Measurements from ENCODE around the gene PFAS.

The PFAS gene

GRCh38 chr17:8254881-8255280 lies 5.8 kb downstream of the PFAS start:
- H3K27ac ChIP-seq (replicated peaks): no peak overlapping the region
- TF ChIP-seq SPI1 (IDR thresholded peaks at IDR 0.05; ENCODE audit: borderline replicate concordance, low read depth) (no peak), GABPA (IDR thresholded peaks at IDR 0.05; ENCODE audit: low read depth) (no peak), POLR2AphosphoS5 (IDR thresholded peaks at IDR 0.05; ENCODE audit: low read depth) (no peak)
- TF ChIP-seq, protein P1, sequence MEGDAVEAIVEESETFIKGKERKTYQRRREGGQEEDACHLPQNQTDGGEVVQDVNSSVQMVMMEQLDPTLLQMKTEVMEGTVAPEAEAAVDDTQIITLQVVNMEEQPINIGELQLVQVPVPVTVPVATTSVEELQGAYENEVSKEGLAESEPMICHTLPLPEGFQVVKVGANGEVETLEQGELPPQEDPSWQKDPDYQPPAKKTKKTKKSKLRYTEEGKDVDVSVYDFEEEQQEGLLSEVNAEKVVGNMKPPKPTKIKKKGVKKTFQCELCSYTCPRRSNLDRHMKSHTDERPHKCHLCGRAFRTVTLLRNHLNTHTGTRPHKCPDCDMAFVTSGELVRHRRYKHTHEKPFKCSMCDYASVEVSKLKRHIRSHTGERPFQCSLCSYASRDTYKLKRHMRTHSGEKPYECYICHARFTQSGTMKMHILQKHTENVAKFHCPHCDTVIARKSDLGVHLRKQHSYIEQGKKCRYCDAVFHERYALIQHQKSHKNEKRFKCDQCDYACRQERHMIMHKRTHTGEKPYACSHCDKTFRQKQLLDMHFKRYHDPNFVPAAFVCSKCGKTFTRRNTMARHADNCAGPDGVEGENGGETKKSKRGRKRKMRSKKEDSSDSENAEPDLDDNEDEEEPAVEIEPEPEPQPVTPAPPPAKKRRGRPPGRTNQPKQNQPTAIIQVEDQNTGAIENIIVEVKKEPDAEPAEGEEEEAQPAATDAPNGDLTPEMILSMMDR (IDR thresholded peaks at IDR 0.05; ENCODE audit: insufficient read depth, low read length): no peak
- TF ChIP-seq, protein P2, sequence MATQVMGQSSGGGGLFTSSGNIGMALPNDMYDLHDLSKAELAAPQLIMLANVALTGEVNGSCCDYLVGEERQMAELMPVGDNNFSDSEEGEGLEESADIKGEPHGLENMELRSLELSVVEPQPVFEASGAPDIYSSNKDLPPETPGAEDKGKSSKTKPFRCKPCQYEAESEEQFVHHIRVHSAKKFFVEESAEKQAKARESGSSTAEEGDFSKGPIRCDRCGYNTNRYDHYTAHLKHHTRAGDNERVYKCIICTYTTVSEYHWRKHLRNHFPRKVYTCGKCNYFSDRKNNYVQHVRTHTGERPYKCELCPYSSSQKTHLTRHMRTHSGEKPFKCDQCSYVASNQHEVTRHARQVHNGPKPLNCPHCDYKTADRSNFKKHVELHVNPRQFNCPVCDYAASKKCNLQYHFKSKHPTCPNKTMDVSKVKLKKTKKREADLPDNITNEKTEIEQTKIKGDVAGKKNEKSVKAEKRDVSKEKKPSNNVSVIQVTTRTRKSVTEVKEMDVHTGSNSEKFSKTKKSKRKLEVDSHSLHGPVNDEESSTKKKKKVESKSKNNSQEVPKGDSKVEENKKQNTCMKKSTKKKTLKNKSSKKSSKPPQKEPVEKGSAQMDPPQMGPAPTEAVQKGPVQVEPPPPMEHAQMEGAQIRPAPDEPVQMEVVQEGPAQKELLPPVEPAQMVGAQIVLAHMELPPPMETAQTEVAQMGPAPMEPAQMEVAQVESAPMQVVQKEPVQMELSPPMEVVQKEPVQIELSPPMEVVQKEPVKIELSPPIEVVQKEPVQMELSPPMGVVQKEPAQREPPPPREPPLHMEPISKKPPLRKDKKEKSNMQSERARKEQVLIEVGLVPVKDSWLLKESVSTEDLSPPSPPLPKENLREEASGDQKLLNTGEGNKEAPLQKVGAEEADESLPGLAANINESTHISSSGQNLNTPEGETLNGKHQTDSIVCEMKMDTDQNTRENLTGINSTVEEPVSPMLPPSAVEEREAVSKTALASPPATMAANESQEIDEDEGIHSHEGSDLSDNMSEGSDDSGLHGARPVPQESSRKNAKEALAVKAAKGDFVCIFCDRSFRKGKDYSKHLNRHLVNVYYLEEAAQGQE (IDR thresholded peaks at IDR 0.05; ENCODE audit: insufficient replicate concordance, low read depth): no peak
- H3K4me3 ChIP-seq (replicated peaks; ENCODE audit: insufficient read depth, low read length): no peak overlapping the region
- H3K27me3 ChIP-seq (ENCODE audit: insufficient read depth, poor library complexity, severe bottlenecking): no peaks in the 10 kb centered on the region
- no peak for DNase-seq (ENCODE audit: low read depth in 1 of 2, low spot score in 1 of 2)

DNA sequence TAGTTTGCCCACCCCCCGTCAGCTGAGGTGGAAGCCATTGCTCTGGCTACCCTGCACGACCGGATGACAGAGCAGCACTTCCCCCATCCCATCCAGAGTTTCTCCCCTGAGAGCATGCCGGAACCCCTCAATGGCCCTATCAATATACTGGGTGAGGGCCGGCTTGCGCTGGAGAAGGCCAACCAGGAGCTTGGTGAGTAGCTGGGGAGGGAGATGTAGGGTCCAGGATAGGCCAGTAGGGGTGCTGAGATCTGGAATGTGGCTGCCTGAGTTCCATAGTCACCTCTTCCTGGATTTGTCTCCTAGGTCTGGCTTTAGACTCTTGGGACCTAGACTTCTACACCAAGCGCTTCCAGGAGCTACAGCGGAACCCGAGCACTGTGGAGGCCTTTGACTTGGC lies 6.4 kb downstream of the PFAS start:
- DNase-seq (ENCODE audit: low read depth in 1 of 2, low spot score in 1 of 2): no peak
- TF ChIP-seq, protein P2 (IDR thresholded peaks at IDR 0.05; ENCODE audit: insufficient replicate concordance, low read depth): no peak
- TF ChIP-seq POLR2AphosphoS5 (IDR thresholded peaks at IDR 0.05; ENCODE audit: low read depth): no peak
- TF ChIP-seq, protein P1 (IDR thresholded peaks at IDR 0.05; ENCODE audit: insufficient read depth, low read length): no peak
- no peak for TF ChIP-seq GABPA (IDR thresholded peaks at IDR 0.05; ENCODE audit: low read depth)
- no peak for TF ChIP-seq SPI1 (IDR thresholded peaks at IDR 0.05; ENCODE audit: borderline replicate concordance, low read depth)
- Histone ChIP-seq H3K4me3 (replicated peaks; ENCODE audit: insufficient read depth, low read length) (no peak overlapping the region), H3K27me3 (ENCODE audit: insufficient read depth, poor library complexity, severe bottlenecking) (no peaks in the 10 kb centered on the region), H3K27ac (replicated peaks) (no peak overlapping the region)

DNA sequence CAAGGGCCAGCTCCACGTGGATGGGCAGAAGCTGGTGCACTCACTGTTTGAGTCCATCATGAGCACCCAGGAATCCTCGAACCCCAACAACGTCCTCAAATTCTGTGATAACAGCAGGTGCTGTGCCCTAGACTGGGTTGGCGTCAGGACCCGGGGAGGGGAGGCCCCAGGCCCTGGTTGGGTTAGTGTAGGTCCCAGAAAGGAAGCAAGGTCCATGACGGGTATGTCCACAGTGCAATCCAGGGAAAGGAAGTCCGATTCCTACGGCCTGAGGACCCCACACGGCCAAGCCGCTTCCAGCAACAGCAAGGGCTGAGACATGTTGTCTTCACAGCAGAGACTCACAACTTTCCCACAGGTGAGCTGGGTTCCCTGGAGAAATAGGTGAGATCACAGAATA lies 7.2 kb downstream of the PFAS start:
- TF ChIP-seq SPI1 (IDR thresholded peaks at IDR 0.05; ENCODE audit: borderline replicate concordance, low read depth): no peak
- no peak for TF ChIP-seq POLR2AphosphoS5 (IDR thresholded peaks at IDR 0.05; ENCODE audit: low read depth)
- TF ChIP-seq, protein P1 (IDR thresholded peaks at IDR 0.05; ENCODE audit: insufficient read depth, low read length): no peak
- TF ChIP-seq, protein P2 (IDR thresholded peaks at IDR 0.05; ENCODE audit: insufficient replicate concordance, low read depth): no peak
- TF ChIP-seq GABPA (IDR thresholded peaks at IDR 0.05; ENCODE audit: low read depth): no peak
- no peaks in the 10 kb centered on the region for H3K27me3 ChIP-seq (ENCODE audit: insufficient read depth, poor library complexity, severe bottlenecking)
- H3K4me3 ChIP-seq (replicated peaks; ENCODE audit: insufficient read depth, low read length): no peak overlapping the region
- H3K27ac ChIP-seq (replicated peaks): no peak overlapping the region
- no peak for DNase-seq (ENCODE audit: low read depth in 1 of 2, low spot score in 1 of 2)
